Loucy (cell line): ENCODE data around the gene PRR35.

ENCODE experiments used
- H2AFZ ChIP-seq: fragments of 200-600 bp; sonication (generic); 2 replicates; pipeline ENCODE4 v1.6.0; 2016; ENCODE audit warnings: antibody characterized with exemption, mild to moderate bottlenecking, low read length, moderate library complexity
- H3F3A ChIP-seq: fragments of 200-600 bp; 2 replicates; pipeline ENCODE4 v1.6.0; 2016; ENCODE audit warnings: antibody characterized with exemption, low read depth, mild to moderate bottlenecking
- H3K27me3 ChIP-seq: fragments of 200-600 bp; sonication (generic); 2 replicates; pipeline ENCODE4 v1.6.1; 2014; ENCODE audit warnings: low read length, mild to moderate bottlenecking; ENCODE audit not compliant: insufficient read depth, poor library complexity, severe bottlenecking
- H3K36me3 ChIP-seq: fragments of 200-600 bp; sonication (generic); 2 replicates; pipeline ENCODE4 v1.6.1; 2016; ENCODE audit warnings: low read length; ENCODE audit not compliant: insufficient read depth
- H3K4me1 ChIP-seq: fragments of 200-600 bp; sonication (generic); 2 replicates; pipeline ENCODE4 v1.5.1; 2014; ENCODE audit warnings: low read length, mild to moderate bottlenecking; ENCODE audit not compliant: insufficient read depth, poor library complexity, severe bottlenecking
- H3K4me2 ChIP-seq: fragments of 200-600 bp; sonication (generic); 2 replicates; pipeline ENCODE4 v1.6.0; 2014; ENCODE audit warnings: antibody characterized with exemption, low read length, low read depth, mild to moderate bottlenecking; ENCODE audit not compliant: poor library complexity, severe bottlenecking
- H3K4me3 ChIP-seq: fragments of 200-600 bp; sonication (generic); 2 replicates; pipeline ENCODE4 v1.5.1; 2014; ENCODE audit warnings: low read length, mild to moderate bottlenecking, mixed read lengths; ENCODE audit not compliant: poor library complexity, severe bottlenecking
- H3K79me2 ChIP-seq: fragments of 200-600 bp; sonication (generic); 2 replicates; pipeline ENCODE4 v1.6.1; 2014; ENCODE audit warnings: low read length; ENCODE audit not compliant: insufficient read depth
- H3K9ac ChIP-seq: fragments of 200-600 bp; sonication (generic); 2 replicates; pipeline ENCODE4 v1.6.0; 2014; ENCODE audit warnings: mild to moderate bottlenecking, low read depth, low read length, moderate library complexity; ENCODE audit not compliant: poor library complexity, severe bottlenecking
- H3K9me2 ChIP-seq: fragments of 200-600 bp; sonication (generic); replicated peaks from 2 replicates; pipeline ENCODE4 v1.6.1; 2016; ENCODE audit warnings: low read depth, low read length, mixed read lengths
- H3K9me3 ChIP-seq: fragments of 200-600 bp; sonication (generic); 2 replicates; pipeline ENCODE4 v1.6.1; 2014; ENCODE audit warnings: mild to moderate bottlenecking, antibody characterized with exemption, low read length, low read depth; ENCODE audit not compliant: insufficient read depth
- H4K20me1 ChIP-seq: fragments of 200-600 bp; sonication (generic); 2 replicates; pipeline ENCODE4 v1.6.0; 2014; ENCODE audit warnings: antibody characterized with exemption, low read length, mild to moderate bottlenecking; ENCODE audit not compliant: insufficient read depth, poor library complexity, severe bottlenecking
- CTCF ChIP-seq: fragments of 200-600 bp; sonication (generic); conservative IDR thresholded peaks from 2 replicates; pipeline ENCODE4 v1.5.1; 2014; ENCODE audit warnings: mild to moderate bottlenecking, antibody characterized with exemption, low read length
- EZH2phosphoT487 ChIP-seq: fragments of 200-600 bp; IDR thresholded peaks from 2 replicates; pipeline ENCODE4 v1.6.1; 2018; ENCODE audit warnings: antibody characterized with exemption, mild to moderate bottlenecking, moderate library complexity, borderline replicate concordance

Gene PRR35

GRCh38 chr16:557463-558297, 2.5 kb upstream of the PRR35 start:
- Histone ChIP-seq H3K4me1 (no peaks in the 10 kb centered on the region), H3K4me3 (no peak overlapping the region), H3K9me3 (no peaks in the 10 kb centered on the region), H2AFZ (no peak overlapping the region), H3K27me3 (no peaks in the 10 kb centered on the region), H3K79me2 (no peaks in the 10 kb centered on the region), H3K4me2 (no peak overlapping the region), H3K9ac (no peak overlapping the region), H3K36me3 (no peaks in the 10 kb centered on the region), H3F3A (no peaks in the 10 kb centered on the region), H3K9me2 (no peaks in the 10 kb centered on the region), H4K20me1 (no peaks in the 10 kb centered on the region)
- TF ChIP-seq EZH2phosphoT487 (no peak), CTCF (no peak)

GRCh38 chr16:558298-559020, 1.7 kb upstream of the PRR35 start:
- Histone ChIP-seq H3K4me1 (no peaks in the 10 kb centered on the region), H3K36me3 (no peaks in the 10 kb centered on the region), H3K4me3 (no peak overlapping the region), H3K9me2 (no peaks in the 10 kb centered on the region), H3K4me2 (no peak overlapping the region), H3K27me3 (no peaks in the 10 kb centered on the region), H4K20me1 (no peaks in the 10 kb centered on the region), H3K9me3 (no peaks in the 10 kb centered on the region), H3K79me2 (no peaks in the 10 kb centered on the region), H3K9ac (no peak overlapping the region), H3F3A (no peaks in the 10 kb centered on the region), H2AFZ (no peak overlapping the region)
- no peak for TF ChIP-seq CTCF
- TF ChIP-seq EZH2phosphoT487, result no peak

- Histone ChIP-seq H3K9me3 (no peaks in the 10 kb centered on the region), H3F3A (no peaks in the 10 kb centered on the region), H3K9me2 (no peaks in the 10 kb centered on the region), H3K36me3 (no peaks in the 10 kb centered on the region), H3K4me2 (no peak overlapping the region), H3K4me1 (no peaks in the 10 kb centered on the region), H3K9ac (no peak overlapping the region), H3K27me3 (no peaks in the 10 kb centered on the region), H3K79me2 (no peaks in the 10 kb centered on the region), H2AFZ (no peak overlapping the region), H3K4me3 (no peak overlapping the region), H4K20me1 (no peaks in the 10 kb centered on the region)
- TF ChIP-seq EZH2phosphoT487 (no peak), CTCF (no peak)
Observed at GRCh38 chr16:559021-559380, 1.2 kb upstream of the PRR35 start.
